ENCODE data around the gene SLC25A5.
"Not testable (repeated sequence)": the region's sequence is repeated elsewhere in the genome, so short reads cannot be mapped to it uniquely, and the experiment has no call there.

SLC25A5 gene

DNA sequence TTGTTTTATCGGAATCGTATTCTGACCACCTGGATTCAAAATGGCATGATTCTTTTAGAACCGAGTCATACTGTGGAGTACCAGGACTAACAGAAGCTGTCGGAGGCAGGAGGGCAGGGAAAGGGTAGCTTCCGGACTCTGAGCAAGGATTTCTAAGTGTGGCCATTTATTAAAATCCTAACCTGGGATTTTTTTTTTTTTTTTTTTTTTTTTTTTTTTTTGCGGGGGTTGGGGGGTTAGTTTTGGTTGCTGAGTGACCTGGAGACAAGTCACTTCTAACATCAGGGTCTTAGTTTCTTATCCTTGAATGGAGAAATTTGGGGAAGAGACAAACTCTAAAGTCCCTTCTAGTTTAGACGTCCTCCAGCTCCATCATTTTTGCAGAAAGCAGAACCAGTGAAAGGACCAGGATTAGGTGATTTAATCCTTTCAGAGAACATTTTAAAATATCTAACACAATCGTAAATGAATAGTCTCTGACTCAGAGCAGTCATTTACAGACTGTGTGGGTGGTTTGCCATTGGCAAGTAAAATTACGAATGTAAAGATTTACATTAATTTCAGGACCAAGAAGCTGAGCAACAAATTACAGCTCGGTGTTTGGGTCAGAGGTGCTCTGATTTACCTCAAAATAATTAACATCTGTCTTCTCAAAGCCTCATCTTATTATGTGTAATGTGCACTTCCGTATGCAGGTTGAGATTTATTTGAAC lies 7.3 kb downstream of the SLC25A5 start:
- DNase-seq (ENCODE audit: low read depth in 2 of 3, low spot score in 1 of 3), result no peak

DNA sequence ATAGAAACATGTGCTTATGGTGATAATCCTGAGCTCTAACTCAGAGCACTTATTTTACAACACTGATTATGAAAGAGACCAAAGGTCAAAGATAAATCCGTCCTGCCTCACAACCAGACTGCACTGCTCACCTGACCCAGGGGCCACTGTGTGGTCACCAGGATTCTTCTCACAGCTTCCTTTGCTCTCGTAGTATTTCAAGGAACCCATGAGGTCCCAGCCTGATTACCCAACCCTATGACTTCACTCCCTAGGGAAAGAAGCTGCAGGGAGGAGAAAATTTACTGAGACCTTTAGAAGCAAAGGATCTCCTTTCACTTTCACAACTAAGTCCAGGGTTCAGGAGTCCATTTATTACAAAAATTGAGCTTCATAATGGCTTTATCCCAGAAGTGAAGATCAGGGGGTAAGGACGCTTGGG lies 9.6 kb downstream of the SLC25A5 start:
- DNase-seq (ENCODE audit: low read depth in 2 of 3, low spot score in 1 of 3), result no peak

DNA sequence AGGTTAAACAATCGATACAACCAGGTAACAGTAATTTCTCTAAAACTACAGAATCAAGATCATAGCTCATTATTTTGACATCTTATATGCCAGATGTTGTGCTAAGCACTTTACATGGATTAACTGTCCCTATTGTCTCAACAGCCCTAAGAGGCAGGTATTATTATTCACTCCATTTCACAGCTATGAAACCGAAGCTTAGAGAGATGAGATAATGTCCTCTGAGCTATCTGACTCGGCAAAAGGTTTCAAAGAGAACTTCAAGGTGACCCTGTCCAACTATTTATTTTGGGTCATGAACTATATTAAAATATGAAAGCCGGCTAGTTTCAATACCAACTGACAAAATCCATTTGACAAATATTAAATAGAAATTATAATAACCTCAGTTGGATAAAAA lies 10.3 kb downstream of the SLC25A5 start:
- DNase-seq (ENCODE audit: low read depth in 2 of 3, low spot score in 1 of 3), result no peak

DNA sequence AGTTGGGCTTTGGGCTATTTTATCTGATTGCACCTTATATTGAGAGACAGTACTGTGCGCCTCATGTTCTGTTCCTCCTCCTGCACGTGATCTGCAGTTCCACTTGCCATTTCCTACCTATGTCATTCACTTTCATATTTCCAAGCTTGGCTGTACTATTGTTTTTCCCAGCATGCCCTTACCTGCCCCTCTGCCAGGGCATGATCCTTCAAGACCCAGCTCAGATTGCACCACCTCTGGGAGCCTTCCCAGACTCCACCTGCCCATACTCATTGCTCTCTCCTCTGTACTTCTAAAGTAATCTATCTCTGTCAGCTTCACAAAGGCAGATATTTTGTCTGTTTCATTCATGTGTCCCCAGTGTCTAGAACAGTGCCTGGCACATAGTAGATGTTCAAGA lies 11.6 kb downstream of the SLC25A5 start:
- DNase-seq (ENCODE audit: low read depth in 2 of 3, low spot score in 1 of 3), result no peak

DNA sequence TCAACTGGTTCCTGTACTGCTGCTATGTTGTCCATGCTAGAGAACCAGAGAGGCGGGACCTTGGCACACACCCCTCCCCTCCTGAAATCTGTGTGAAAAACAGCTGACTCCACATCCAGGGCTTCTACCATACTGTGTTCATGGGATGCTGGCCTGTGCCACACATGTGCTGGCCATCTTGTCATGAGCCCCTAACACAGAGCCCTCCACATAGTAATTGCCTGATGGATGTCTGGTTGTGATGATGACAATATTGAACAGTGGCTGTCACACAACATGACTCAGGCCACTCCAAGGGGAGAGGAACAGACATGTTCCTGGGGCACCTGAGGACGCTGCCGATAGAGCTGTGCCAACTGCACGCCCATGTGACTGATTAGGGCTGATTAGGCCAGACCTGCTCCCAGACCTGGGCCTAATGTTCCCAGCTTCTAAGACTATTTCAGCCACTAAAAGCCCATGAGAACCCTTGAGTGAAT lies 13.1 kb downstream of the SLC25A5 start:
- no peak for DNase-seq (ENCODE audit: low read depth in 2 of 3, low spot score in 1 of 3)

DNA sequence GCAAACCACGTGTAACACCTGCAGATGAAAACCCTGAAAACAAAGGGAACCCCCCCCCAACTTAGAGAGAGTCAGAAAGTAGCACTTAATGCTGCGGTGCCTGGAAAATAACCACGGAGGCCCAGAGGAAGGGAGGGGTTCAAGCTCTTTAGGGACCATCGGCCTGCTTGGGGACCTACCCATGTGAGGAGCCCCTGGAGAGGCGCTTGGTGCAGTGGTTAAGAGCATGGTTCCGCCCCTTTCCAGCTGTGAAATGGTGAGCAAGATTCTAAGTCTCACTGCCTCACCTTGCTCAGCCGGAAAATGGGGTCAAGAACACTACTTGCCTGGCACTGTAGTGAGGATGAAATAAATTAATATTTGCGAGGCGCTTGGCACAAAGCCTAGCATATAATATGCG lies 13.8 kb downstream of the SLC25A5 start:
- no peak for DNase-seq (ENCODE audit: low read depth in 2 of 3, low spot score in 1 of 3)

DNA sequence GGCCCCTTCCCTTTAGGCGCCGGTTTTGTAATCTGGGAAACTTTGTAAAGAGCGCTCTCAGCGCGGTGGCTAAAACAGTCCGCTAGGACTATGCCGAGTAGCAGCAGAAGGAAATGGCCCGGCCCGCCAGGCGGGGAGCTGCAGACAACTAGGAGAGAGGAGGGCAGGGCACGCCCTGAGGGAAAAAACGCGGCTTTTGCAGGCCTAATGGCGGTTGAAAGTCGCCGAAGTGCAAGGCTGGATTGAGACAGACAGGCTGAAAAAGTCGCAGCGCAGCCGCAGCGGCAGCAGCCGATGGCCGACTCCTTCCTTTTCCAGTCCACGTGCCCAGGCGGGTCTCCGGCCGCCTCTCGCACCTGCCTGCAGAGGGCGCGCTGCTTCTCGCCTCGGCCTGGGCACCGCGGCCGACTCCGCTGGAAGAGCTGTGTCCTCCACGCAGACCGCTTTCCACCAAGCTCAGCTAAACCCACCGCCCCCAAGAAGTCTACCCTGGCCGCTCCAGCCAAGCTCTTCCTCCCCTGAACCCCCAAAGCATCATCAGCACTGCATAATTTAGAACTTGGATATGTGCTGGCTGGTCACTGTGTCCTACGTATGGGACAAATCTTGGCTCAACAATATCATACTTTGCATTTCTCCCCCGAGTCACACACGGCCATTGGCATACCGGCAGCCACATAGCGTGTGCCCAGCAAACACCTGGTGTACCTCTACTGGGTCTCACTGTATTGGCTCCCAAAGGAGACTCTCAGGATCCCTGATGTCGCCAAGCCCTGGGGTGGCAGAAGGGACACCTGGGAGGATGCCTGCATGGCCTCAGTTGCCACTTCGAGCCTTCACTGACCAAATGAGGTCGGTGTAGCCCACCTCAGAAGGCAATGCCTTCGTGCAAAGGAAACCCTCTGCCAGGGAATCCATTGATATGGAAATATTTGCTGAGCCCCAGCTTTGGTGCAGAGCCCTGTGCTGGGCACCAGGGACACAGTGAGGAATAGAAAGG lies 14.5 kb downstream of the SLC25A5 start:
- peak; percentile 36 to 62 (median 55) for DNase-seq (ENCODE audit: low read depth in 2 of 3, low spot score in 1 of 3)

DNA sequence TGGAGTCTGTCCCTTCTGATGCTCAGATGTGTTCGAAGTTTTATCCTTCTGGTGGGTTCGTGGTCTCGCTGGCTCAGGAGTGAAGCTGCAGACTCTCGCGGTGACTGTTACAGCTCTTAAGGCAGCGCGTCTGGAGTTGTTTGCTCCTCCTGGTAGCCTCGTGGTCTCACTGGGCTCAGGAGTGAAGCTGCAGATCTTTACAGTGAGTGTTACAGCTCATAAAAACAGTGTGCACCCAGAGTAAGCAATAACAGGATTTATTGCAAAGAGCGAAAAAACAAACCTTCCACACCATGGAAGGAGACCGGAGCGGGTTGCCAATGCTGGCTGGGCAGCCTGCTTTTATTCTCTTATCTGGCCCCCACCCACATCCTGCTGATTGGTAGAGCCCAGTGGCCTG lies 18.5 kb downstream of the SLC25A5 start:
- DNase-seq (ENCODE audit: low read depth in 2 of 3, low spot score in 1 of 3), result no peak

DNA sequence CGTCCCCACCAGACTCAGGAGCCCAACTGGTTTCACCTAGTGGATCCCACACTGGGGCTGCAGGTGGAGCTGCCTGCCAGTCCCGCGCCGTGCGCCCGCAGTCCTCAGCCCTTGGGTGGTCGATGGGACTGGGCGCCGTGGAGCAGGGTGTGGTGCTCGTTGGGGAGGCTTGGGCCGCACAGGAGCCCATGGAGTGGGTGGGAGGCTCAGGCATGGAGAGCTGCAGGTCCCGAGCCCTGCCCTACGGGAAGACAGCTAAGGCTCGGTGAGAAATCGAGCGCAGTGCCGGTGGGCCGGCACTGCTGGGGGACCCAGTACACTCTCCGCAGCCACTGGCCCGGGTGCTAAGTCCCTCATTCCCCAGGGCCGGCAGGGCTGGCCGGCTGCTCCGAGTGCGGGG lies 19.5 kb downstream of the SLC25A5 start:
- DNase-seq (ENCODE audit: low read depth in 2 of 3, low spot score in 1 of 3), result not testable (repeated sequence)

DNA sequence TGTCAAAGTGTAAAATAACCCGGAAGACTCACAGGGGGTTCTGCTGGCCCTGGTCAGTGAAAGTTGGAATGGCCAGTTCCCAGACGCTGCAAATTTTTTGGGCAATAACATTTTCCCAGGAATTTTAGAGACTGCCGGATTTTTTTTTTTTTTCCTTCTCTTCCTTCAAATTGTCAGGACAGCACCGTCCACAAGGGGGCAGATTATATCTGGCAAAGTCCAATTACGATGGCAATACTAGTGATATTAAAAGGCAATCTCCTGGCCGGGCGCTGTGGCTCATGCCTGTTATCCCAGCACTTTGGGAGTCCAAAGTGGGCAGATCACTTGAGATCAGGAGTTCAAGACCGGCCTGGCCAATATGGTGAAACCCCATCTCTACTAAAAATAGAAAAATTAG lies 20.5 kb downstream of the SLC25A5 start:
- DNase-seq (ENCODE audit: low read depth in 2 of 3, low spot score in 1 of 3), result peak in 1 of 3 donors; percentile 43

DNA sequence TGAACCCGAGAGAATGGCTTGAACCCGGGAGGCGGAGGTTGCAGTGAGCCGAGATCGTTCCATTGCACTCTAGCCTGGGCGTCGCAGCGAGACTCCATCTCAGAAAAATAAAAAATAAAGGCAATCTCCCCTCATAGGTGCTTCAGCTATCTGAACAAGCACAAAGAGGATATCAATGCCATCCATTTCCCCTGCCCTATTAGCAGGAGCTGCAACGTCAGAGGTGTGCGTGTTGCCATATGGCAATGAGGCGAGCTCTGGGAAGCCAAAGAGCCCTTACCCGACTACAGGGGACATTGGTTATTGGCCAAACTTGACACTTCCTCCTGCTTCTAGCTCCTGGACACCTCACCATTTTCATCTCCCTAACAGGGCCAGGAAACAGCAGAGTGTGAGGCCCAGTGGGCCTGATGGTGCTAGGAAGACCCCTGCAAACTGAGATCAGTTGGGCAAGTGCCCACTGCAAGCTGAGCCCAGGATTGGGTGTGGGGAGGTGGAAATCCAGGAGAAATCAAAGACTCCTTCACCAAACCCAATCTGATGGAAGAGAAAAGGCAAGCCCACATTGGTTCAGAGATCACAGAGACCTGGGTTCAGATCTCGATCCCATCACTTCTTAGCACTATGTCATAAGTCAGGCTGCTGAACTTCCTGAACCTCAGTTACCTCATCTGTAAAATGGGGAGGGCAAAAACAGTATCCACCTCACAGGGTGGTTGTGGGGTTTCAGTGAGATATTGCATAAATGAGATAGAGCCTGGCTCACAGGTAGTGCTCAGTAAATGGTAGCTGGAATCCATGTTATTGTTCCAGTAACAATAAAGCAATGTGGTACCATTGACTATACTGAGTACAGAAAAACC lies 21.2 kb downstream of the SLC25A5 start:
- DNase-seq (ENCODE audit: low read depth in 2 of 3, low spot score in 1 of 3), result no peak

DNA sequence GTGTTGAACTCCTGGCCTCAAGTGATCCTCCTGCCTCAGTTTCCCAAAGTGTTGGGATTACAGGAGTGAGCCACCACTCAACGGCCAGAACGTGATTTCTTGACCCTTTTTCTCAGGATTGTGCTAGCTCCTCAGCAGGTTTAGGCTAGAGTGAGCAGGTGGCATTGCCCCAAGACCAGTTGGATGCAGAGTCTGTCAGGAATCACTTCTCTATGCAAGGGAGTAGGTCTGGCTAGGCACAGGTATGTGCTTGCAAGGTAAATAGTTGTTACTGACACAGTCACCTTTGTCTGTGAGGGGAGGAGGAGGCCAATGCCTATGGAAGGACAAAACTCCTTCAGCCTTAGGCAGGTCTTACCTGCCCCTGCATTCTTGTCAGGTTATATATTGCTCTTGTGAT lies 24.2 kb downstream of the SLC25A5 start:
- no peak for DNase-seq (ENCODE audit: low read depth in 2 of 3, low spot score in 1 of 3)

DNA sequence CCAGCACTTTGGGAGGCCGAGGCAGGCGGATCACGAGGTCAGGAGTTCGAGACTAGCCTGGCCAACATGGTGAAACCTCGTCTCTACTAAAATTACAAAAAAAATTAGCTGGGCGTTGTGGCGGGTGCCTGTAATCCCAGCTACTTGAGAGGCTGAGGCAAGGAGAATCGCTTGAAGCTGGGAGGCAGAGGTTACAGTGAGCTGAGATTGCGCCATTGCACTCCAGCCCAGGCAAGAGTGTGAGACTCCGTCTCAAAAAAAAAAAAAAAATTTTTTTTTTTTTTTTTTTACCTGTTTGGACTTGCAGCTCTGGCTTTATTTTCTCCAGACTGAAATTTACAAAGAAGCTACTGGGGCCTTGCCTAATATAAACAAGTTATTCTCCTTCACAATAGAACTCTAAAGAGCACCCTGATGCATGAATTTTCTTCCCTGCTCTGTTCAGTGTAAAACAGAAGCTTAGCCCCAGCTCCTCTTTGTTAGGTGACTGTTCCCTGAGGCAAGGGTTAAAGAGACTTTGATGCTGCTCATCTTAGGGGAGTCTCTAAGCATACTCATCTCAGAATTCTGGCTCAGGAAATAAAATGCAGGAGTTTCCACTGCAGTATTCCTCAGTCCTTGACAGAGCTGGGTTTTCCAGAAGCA lies 25.7 kb downstream of the SLC25A5 start:
- not testable (repeated sequence) for DNase-seq (ENCODE audit: low read depth in 2 of 3, low spot score in 1 of 3)

DNA sequence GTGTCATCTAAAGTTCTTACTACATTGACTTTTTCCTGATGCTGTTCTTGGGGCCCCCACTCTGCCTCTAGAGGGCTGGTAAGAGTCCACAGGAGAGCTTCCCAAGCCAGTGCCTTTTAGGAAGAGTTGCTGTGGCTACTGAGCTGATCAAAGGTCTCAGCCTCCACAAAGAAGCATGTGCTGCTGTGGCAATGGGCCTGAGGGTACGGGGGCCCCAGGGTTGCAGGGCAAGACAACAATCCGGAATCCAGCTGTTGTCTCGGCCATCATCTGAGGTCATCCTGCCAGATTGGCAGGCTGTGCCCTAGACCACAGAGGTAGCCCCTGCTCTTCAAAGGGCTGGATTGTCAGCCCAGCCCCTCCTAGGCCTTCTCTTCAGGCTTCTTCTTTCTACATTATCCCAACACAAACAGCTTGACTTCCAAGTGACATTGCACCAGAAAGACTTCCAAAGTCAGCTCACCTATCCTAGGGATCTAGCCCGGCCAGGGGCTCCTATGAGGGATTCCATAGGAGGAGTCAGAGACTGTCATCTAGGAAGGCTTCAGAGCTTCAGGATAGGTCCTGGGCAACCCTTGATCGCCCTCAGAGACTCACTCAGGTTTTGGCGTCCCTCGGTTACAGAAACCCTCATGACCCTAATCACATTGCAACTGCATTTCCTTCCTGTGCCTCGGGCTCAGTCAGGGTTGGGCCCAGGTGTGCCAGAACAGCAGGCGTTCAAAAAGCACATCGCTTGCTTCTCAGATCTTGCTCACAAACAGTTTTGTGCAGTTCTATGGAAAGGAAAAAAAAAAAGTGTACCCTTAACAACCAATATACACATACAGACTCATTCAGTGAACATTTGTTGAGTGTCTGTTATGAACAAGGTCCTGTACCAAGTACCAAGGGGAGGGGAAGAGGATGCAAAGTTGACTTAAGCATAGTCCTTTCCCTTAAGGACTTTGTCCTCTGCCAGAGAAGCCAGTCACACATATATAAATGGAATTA lies 27.8 kb downstream of the SLC25A5 start:
- no peak for DNase-seq (ENCODE audit: low read depth in 2 of 3, low spot score in 1 of 3)

DNA sequence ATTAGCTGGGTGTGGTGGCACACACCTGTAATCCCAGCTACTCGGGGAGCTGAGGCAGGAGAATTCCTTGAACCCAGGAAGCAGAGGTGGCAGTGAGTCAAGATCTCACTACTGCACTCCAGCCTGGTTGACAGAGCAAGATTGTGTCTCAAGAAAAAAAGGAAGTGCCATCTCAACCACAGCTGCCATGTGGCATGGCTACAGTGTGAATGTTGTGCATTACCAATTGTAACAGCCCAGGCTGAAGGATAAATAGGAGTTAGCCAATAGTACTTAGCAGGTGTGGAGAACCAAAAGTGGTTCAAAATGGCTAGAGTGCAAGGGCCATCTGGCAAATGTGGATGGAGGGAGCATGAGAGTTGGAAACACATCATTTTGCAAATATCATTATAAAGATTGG lies 28.9 kb downstream of the SLC25A5 start:
- DNase-seq (ENCODE audit: low read depth in 2 of 3, low spot score in 1 of 3), result no peak

DNA sequence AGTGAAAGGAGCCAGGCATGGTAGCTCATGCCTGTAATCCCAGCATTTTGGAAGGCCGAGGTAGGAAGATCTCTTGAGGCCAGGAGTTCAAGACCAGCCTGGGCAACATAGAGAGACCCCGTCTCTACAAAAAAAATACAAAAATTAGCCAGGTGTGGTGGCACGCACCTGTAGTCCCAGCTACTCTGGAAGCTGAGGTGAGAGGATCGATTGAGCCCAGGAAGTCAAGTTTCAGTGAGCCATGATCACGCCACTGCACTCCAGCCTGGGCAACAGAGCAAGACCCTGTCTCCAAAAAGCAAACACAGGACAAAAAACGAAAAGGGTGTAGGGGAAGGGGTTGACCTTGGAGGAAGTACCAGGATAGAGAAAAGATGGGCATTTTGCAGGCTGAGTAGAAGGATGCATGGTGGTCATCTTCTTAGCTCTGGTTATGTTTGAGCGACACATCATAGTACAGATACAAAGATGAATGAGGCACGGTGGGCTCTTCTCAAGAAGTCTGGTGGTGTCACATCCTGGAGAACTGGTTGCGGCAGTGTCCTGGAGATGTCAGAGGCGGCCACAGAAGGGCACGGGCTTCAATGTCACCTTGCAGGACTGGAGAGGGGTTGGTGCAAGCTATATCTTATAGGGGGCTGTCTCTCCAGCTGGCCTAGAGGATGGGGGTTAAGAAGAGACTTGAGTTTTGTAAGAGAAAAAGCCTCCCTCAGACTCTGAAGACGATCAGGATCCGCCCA lies 32.0 kb downstream of the SLC25A5 start:
- DNase-seq (ENCODE audit: low read depth in 2 of 3, low spot score in 1 of 3), result no peak

DNA sequence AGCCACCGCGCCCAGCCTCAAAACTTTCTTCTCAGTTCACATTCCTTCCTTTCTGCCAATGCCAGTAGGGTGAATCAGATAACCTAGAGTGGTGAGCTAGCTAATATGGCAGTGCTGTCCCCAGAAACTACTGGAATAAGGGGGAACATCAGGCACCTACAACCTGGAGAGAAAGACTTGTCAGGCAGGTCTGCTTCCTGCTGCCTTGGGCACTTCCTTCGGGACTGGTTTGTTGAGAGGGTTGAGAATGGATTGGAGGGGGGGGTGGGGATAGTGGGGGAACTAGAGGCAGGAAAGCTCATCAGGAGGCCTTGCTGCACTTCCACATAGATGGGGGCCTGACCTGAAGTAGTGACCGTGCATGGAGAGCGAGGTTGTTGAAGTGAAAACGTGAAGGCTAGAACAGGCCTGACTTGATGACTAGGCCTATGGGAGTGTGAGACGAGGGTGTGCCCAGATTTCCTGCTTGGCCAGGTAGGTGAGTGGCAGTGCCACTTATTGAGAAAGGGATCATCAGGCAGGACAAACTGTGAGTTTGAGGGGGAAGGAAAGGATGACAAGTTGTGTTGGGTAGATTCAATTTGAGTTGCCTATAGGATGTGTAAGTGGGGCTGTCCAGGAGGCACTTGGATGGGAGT lies 33.4 kb downstream of the SLC25A5 start:
- no peak for DNase-seq (ENCODE audit: low read depth in 2 of 3, low spot score in 1 of 3)
